ENCODE data around the gene PURA. TPM values are rescaled to one million over a fixed set of nuclear protein-coding genes. Genes with fewer than 3 reads are reported as not detected.

The PURA gene
- polyA plus RNA-seq, 2 of the 4 experiments (the other 2 are of a cell fraction) = 4.5 to 12.7 TPM

DNA sequence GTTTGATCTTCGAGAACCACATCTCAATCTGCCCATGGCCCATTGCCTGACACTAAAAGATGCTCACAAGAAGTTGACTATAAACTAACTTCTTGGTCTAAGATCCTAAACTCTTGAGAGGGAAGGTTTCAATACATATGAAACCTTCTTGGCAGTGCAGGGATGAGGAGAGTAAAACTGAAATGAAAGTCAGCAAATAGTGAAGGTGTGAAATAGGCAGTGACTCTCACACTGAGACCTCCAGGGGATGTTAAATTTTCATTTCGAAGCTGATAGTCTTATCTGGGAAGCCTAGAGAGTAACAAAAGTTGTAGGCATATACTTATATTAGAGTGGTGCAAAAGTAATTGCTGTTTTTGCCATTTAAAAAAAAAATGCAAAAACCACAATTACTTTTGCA is 60.1 kb downstream of the PURA start:
- no peak for DNase-seq (ENCODE audit: low read depth in 1 of 2, low spot score in 1 of 2)
- TF ChIP-seq, protein P1, sequence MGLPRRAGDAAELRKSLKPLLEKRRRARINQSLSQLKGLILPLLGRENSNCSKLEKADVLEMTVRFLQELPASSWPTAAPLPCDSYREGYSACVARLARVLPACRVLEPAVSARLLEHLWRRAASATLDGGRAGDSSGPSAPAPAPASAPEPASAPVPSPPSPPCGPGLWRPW (IDR thresholded peaks at IDR 0.05) = no peak
- TF ChIP-seq, protein P2, sequence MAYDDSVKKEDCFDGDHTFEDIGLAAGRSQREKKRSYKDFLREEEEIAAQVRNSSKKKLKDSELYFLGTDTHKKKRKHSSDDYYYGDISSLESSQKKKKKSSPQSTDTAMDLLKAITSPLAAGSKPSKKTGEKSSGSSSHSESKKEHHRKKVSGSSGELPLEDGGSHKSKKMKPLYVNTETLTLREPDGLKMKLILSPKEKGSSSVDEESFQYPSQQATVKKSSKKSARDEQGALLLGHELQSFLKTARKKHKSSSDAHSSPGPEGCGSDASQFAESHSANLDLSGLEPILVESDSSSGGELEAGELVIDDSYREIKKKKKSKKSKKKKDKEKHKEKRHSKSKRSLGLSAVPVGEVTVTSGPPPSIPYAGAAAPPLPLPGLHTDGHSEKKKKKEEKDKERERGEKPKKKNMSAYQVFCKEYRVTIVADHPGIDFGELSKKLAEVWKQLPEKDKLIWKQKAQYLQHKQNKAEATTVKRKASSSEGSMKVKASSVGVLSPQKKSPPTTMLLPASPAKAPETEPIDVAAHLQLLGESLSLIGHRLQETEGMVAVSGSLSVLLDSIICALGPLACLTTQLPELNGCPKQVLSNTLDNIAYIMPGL (CRISPR knock-in tag; IDR thresholded peaks at IDR 0.05; ENCODE audit: borderline replicate concordance) = no peak
- TF ChIP-seq HOXB5 (CRISPR knock-in tag; IDR thresholded peaks at IDR 0.05) (no peak), TFCP2L1 (CRISPR knock-in tag; IDR thresholded peaks at IDR 0.05) (no peak)
- TF ChIP-seq, protein P3, sequence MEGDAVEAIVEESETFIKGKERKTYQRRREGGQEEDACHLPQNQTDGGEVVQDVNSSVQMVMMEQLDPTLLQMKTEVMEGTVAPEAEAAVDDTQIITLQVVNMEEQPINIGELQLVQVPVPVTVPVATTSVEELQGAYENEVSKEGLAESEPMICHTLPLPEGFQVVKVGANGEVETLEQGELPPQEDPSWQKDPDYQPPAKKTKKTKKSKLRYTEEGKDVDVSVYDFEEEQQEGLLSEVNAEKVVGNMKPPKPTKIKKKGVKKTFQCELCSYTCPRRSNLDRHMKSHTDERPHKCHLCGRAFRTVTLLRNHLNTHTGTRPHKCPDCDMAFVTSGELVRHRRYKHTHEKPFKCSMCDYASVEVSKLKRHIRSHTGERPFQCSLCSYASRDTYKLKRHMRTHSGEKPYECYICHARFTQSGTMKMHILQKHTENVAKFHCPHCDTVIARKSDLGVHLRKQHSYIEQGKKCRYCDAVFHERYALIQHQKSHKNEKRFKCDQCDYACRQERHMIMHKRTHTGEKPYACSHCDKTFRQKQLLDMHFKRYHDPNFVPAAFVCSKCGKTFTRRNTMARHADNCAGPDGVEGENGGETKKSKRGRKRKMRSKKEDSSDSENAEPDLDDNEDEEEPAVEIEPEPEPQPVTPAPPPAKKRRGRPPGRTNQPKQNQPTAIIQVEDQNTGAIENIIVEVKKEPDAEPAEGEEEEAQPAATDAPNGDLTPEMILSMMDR (IDR thresholded peaks at IDR 0.05) = no peak
- Histone ChIP-seq H3K4me3 (no peak overlapping the region; the same call in 2 of the 3 replicates), H3K27ac (peak overlapping the region; percentile 92 to 95; a peak in 3 of 6 replicates), H3K4me1 (peaks cover 23% of the 10 kb centered on the region), H3K9me3 (no peaks in the 10 kb centered on the region), H3K4me2 (peak overlapping the region; percentile 86)
- no peak for ATAC-seq
- POLR2A ChIA-PET = interaction anchor here (1.0 kb wide), 1 partner anchor 21 kb away, joined by 3 read pairs; no protein-coding TSS in a partner anchor
- WGBS (ENCODE audit: missing lambda C conversion rate) = 82% methylated on average over 2 of the region's 2 CpGs
- no peak for FAIRE-seq
- CTCF ChIA-PET = interaction anchor here (0.5 to 1.7 kb wide), 4 partner anchors 14 to 70 kb away, joined by 3 to 6 read pairs (median 4); no protein-coding TSS in a partner anchor

DNA sequence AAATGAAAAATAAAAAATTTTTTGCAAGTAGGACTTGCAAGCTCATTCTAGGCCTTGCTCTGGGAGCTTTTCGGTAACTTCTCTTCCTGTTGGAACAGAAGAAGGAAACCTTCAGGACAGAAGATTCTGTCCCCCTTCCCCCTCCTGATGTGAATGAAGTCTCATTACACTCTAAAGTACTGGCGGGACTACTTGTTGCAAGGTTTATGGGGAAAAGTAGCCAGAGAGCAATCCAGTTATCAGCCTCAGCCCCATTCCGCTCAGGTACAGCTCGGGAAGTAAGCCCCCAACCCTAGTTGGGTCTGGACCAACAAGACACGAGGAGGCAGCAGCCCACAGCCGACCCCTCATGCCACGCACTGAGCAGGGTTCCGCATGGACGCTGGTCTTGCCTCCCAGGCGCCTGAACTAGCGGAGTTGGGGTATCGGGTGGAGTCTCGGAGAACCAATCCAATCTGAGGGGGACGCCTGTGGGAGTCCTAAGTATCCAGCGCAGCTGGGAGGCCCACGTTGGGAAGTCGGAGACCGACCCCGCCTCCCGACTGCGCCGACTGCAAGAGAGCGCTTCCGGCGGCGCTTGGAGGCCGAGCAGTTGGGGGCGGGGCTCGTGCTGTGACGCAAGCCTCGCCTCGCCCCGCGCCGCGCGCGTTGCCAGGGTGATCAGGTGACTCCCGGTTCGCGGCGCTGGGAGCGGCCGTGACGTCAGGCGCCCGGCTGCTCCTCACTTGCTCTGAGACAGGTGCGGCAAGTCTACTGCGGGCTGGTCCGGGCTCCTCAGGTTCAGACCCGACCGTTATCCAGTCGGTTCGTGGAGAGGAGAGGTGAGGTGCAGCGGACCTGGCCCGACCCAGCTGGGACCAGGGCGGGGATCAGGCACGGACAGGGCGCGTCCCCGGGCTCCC is 60.8 kb downstream of the PURA start, which contains the start of gene CYSTM1:
TSS of gene CYSTM1 (plus strand) at position 724 of the 902 bp plus-strand sequence. CDS start 19,278 bp downstream, outside the sequence.
- peak; percentile 92 to 98 for DNase-seq (ENCODE audit: low read depth in 1 of 2, low spot score in 1 of 2)
- Histone ChIP-seq H3K4me1 (peaks cover 23% of the 10 kb centered on the region), H3K4me2 (peak within 1 kb of the TSS; percentile 86), H3K27ac (peak within 1 kb of the TSS; percentile 92 to 95), H3K9me3 (no peaks in the 10 kb centered on the region), H3K4me3 (peak within 1 kb of the TSS; percentile 96)
- ChIA-PET CTCF (interaction anchor here (0.7 to 1.7 kb wide), 8 partner anchors 9 to 177 kb away, joined by 3 to 6 read pairs (median 4); no protein-coding TSS in a partner anchor), POLR2A (interaction anchor here (0.6 to 1.3 kb wide), 3 partner anchors 10 to 32 kb away, joined by 3 read pairs; no protein-coding TSS in a partner anchor)
- 11% methylated on average over 29 of the region's 61 CpGs for WGBS (ENCODE audit: missing lambda C conversion rate)
- FAIRE-seq = no peak
- ATAC-seq = peak; percentile 91 to 92
- TF ChIP-seq, protein P2 (CRISPR knock-in tag; IDR thresholded peaks at IDR 0.05; ENCODE audit: borderline replicate concordance) = no peak
- TF ChIP-seq, protein P4, sequence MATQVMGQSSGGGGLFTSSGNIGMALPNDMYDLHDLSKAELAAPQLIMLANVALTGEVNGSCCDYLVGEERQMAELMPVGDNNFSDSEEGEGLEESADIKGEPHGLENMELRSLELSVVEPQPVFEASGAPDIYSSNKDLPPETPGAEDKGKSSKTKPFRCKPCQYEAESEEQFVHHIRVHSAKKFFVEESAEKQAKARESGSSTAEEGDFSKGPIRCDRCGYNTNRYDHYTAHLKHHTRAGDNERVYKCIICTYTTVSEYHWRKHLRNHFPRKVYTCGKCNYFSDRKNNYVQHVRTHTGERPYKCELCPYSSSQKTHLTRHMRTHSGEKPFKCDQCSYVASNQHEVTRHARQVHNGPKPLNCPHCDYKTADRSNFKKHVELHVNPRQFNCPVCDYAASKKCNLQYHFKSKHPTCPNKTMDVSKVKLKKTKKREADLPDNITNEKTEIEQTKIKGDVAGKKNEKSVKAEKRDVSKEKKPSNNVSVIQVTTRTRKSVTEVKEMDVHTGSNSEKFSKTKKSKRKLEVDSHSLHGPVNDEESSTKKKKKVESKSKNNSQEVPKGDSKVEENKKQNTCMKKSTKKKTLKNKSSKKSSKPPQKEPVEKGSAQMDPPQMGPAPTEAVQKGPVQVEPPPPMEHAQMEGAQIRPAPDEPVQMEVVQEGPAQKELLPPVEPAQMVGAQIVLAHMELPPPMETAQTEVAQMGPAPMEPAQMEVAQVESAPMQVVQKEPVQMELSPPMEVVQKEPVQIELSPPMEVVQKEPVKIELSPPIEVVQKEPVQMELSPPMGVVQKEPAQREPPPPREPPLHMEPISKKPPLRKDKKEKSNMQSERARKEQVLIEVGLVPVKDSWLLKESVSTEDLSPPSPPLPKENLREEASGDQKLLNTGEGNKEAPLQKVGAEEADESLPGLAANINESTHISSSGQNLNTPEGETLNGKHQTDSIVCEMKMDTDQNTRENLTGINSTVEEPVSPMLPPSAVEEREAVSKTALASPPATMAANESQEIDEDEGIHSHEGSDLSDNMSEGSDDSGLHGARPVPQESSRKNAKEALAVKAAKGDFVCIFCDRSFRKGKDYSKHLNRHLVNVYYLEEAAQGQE (IDR thresholded peaks at IDR 0.05) = no peak; the same call in 1 of the 2 replicates
- TF ChIP-seq CEBPB (IDR thresholded peaks at IDR 0.05) = peak; percentile 42 to 80; a peak in 3 of 4 replicates
- TF ChIP-seq EP300 (IDR thresholded peaks at IDR 0.05) = no peak
- TF ChIP-seq, protein P5, sequence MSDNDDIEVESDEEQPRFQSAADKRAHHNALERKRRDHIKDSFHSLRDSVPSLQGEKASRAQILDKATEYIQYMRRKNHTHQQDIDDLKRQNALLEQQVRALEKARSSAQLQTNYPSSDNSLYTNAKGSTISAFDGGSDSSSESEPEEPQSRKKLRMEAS (IDR thresholded peaks at IDR 0.05) = peak; percentile 45
- no peak for TF ChIP-seq TP53 (CRISPR knock-in tag; IDR thresholded peaks at IDR 0.05)
- TF ChIP-seq, protein P6, sequence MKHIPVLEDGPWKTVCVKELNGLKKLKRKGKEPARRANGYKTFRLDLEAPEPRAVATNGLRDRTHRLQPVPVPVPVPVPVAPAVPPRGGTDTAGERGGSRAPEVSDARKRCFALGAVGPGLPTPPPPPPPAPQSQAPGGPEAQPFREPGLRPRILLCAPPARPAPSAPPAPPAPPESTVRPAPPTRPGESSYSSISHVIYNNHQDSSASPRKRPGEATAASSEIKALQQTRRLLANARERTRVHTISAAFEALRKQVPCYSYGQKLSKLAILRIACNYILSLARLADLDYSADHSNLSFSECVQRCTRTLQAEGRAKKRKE (CRISPR knock-in tag; IDR thresholded peaks at IDR 0.05; ENCODE audit: low read depth) = no peak
- TF ChIP-seq RNF2 (IDR thresholded peaks at IDR 0.05; ENCODE audit: borderline replicate concordance, low read depth) = no peak
- no peak for TF ChIP-seq KDM5A (IDR thresholded peaks at IDR 0.05)
- no peak for TF ChIP-seq HOXA7 (CRISPR knock-in tag; IDR thresholded peaks at IDR 0.05)
- no peak for TF ChIP-seq SREBF2 (IDR thresholded peaks at IDR 0.05)
- no peak for TF ChIP-seq MAFK (IDR thresholded peaks at IDR 0.05; ENCODE audit: partially characterized antibody)
- no peak for TF ChIP-seq FOXS1 (CRISPR knock-in tag; IDR thresholded peaks at IDR 0.05)
- TF ChIP-seq, protein P3 (IDR thresholded peaks at IDR 0.05) = no peak
- no peak for TF ChIP-seq FOSL2 (IDR thresholded peaks at IDR 0.05)
- TF ChIP-seq FOSL2 (CRISPR knock-in tag; IDR thresholded peaks at IDR 0.05) = peak; percentile 63
- no peak for TF ChIP-seq ESRRA (IDR thresholded peaks at IDR 0.05; ENCODE audit: borderline replicate concordance, low read length)
